ENCODE results near the gene DPP9. TPM values are rescaled to one million over a fixed set of nuclear protein-coding genes. Genes with fewer than 3 reads are reported as not detected.

The DPP9 gene
- total RNA-seq, 1 experiment from 2014 or later: 46.4 TPM

DNA sequence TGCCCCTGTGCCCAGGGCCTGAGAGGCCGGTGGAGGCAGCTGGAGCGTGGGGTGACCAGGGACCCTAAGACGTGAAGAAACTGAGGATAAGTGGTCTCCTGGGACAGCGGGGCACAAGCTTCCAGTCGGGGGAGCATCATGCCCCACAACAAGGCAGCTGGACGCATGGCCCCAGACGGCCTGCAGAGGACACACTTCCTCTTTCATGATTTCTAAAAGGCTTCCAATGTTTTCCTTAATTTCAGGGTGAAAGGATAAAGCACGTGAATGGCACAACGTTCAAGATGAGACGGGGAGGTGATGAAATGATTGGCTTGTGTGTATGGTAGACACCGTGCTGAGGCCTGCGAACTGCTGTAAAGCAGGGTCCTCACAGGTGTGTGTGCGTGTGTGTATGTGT is 33.3 kb downstream of the DPP9 start:
- no CpG with 5 or more reads among the region's 13 CpGs for WGBS (ENCODE audit: extremely low coverage, insufficient read length, low lambda C conversion rate)
- Histone ChIP-seq H3K23me2 (ENCODE audit: insufficient read length, low read depth, low read length, poor library complexity, severe bottlenecking) (no peaks in the 10 kb centered on the region), H3K14ac (ENCODE audit: insufficient read depth, low read length) (no peak overlapping the region), H4K5ac (ENCODE audit: insufficient read length, low read depth, low read length) (no peak overlapping the region), H3K4me1 (ENCODE audit: insufficient read depth, low read length) (no peaks in the 10 kb centered on the region), H2AFZ (ENCODE audit: low read length) (no peak overlapping the region), H3K18ac (ENCODE audit: insufficient read length, low read depth, low read length) (no peak overlapping the region), H3T11ph (ENCODE audit: low read length) (no peak overlapping the region), H4K91ac (ENCODE audit: insufficient read length, low read depth, low read length) (no peak overlapping the region), H3K79me1 (ENCODE audit: insufficient read depth, low read depth, low read length, poor library complexity, severe bottlenecking) (no peaks in the 10 kb centered on the region), H3K27me3 (ENCODE audit: insufficient read depth, low read length) (no peaks in the 10 kb centered on the region), H3K9me3 (ENCODE audit: control insufficient read depth, low read depth, low read length) (no peaks in the 10 kb centered on the region), H4K8ac (replicated peaks; ENCODE audit: insufficient read length, low read depth, low read length) (no peak overlapping the region), H2BK12ac (ENCODE audit: insufficient read length, low read depth, low read length) (no peak overlapping the region), H3K9ac (ENCODE audit: extremely low read depth, insufficient read length, low read length) (no peak overlapping the region), H3K56ac (ENCODE audit: insufficient read length, low read depth, low read length) (no peak overlapping the region), H3K27ac (ENCODE audit: insufficient read length, low read depth, low read length) (no peak overlapping the region), H2AK5ac (ENCODE audit: insufficient read length, low read length) (no peak overlapping the region), H3K4me2 (ENCODE audit: insufficient read depth, insufficient read length, low read length) (no peak overlapping the region), H2BK15ac (ENCODE audit: low read depth, low read length) (no peak overlapping the region), H3K4ac (ENCODE audit: low read depth, low read length) (no peak overlapping the region), H4K20me1 (ENCODE audit: control insufficient read depth, insufficient read depth, insufficient read length) (no peaks in the 10 kb centered on the region), H3K23ac (ENCODE audit: insufficient read length, low read depth, low read length) (no peak overlapping the region), H2BK5ac (ENCODE audit: insufficient read length, low read length) (no peak overlapping the region), H2BK120ac (ENCODE audit: low read depth, low read length, poor library complexity, severe bottlenecking) (no peak overlapping the region), H3K79me2 (ENCODE audit: insufficient read depth, low read length) (no peaks in the 10 kb centered on the region), H2BK20ac (ENCODE audit: low read depth, low read length, poor library complexity, severe bottlenecking) (no peak overlapping the region)
- Mint-ChIP-seq H3K27ac (peak overlapping the region in 2 of 3 experiments; percentile 1 to 67; a peak in 2 of 7 replicates), H3K4me1 (no peaks in the 10 kb centered on the region), H3K36me3 (ENCODE audit: insufficient read depth in 1 of 3, low read depth in 3 of 3) (peaks cover 27 to 67% (median 45%) of the 10 kb centered on the region in 3 experiments), H3K4me3 (no peak overlapping the region), H3K9me3 (no peaks in the 10 kb centered on the region), H3K27me3 (ENCODE audit: low read depth) (no peaks in the 10 kb centered on the region)
- DNase-seq: no peak
- TF ChIP-seq CTCF (conservative IDR thresholded peaks at IDR 0.05): no peak
